IMR-90 (cell line): ENCODE data around the gene COX6A1. TPM values are rescaled to one million over a fixed set of nuclear protein-coding genes. Genes with fewer than 3 reads are reported as not detected.

Experiments
- ATAC-seq: fragments of 200-7000 bp; cut with Tn5 transposase; 2 replicates; pipeline ENCODE4 v1.9.1; 2020; ENCODE audit warnings: low read depth, mild to moderate bottlenecking, moderate library complexity
- BruUV-seq: library from RNA; stranded (reverse); fragments of 400-500 nt; replicated peaks from 2 replicates; lab custom pipeline; 2021; lab: Mats Ljungman, UMichigan
- CTCF ChIA-PET: fragments of 300-600 bp; formaldehyde crosslinking; extraction: SDS; loops from one replicate; lab custom pipeline; 2021; ENCODE audit warnings: antibody characterized with exemption; lab: Yijun Ruan, JAX
- POLR2A ChIA-PET: fragments of 300-600 bp; sonication (Branson Sonifier 250); formaldehyde crosslinking; loops from one replicate; lab custom pipeline; 2022; ENCODE audit warnings: antibody characterized with exemption; ENCODE audit not compliant: unreplicated experiment; lab: Charles Lee
- DNase-seq: peaks from one replicate; pipeline ENCODE4 v3.0.0; 2013
- H2AFZ ChIP-seq: replicated peaks from 2 replicates; pipeline ENCODE3; 2013; ENCODE audit warnings: low read length, mild to moderate bottlenecking; ENCODE audit not compliant: poor library complexity
- H2AK5ac ChIP-seq: 2 replicates; pipeline ENCODE4 v1.6.1; 2013; ENCODE audit warnings: low read depth, low read length, inconsistent platforms
- H2AK9ac ChIP-seq: replicated peaks from 2 replicates; pipeline ENCODE3; 2013; ENCODE audit warnings: mild to moderate bottlenecking, low read depth, low read length, moderate library complexity; ENCODE audit not compliant: poor library complexity
- H2BK120ac ChIP-seq: 2 replicates; pipeline ENCODE4 v1.6.1; 2013; ENCODE audit warnings: low read depth, low read length, inconsistent platforms
- H2BK15ac ChIP-seq: 3 replicates; pipeline ENCODE4 v1.6.1; 2013; ENCODE audit warnings: low read depth, low read length, inconsistent platforms
- H2BK20ac ChIP-seq: 2 replicates; pipeline ENCODE4 v1.6.1; 2013; ENCODE audit warnings: low read depth, mild to moderate bottlenecking, inconsistent platforms, low read length, moderate library complexity
- H2BK5ac ChIP-seq: 2 replicates; pipeline ENCODE4 v1.6.1; 2013; ENCODE audit warnings: mild to moderate bottlenecking, low read depth, low read length, inconsistent platforms; ENCODE audit not compliant: poor library complexity, severe bottlenecking
- H3K14ac ChIP-seq: replicated peaks from 2 replicates; pipeline ENCODE4 v1.6.1; 2013; ENCODE audit warnings: low read depth, low read length, inconsistent platforms
- H3K18ac ChIP-seq: 2 replicates; pipeline ENCODE4 v1.6.1; 2013; ENCODE audit warnings: low read depth, low read length, control low read depth
- H3K23ac ChIP-seq: 2 replicates; pipeline ENCODE4 v1.6.1; 2013; ENCODE audit warnings: low read depth, low read length, inconsistent platforms
- H3K27ac ChIP-seq: 2 replicates; pipeline ENCODE4 v1.5.1; 2013; ENCODE audit warnings: mild to moderate bottlenecking, control low read depth, low read length; ENCODE audit not compliant: insufficient read depth
- H3K27me3 ChIP-seq: 2 replicates; pipeline ENCODE4 v1.6.1; 2013; ENCODE audit warnings: low read length; ENCODE audit not compliant: control insufficient read depth, insufficient read depth
- H3K36me3 ChIP-seq: 2 replicates; pipeline ENCODE4 v1.6.1; 2013; ENCODE audit warnings: low read length, mixed read lengths; ENCODE audit not compliant: control insufficient read depth, insufficient read depth
- H3K4ac ChIP-seq: 2 replicates; pipeline ENCODE4 v1.6.1; 2013; ENCODE audit warnings: low read depth, low read length, inconsistent platforms
- H3K4me1 ChIP-seq: 2 replicates; pipeline ENCODE4 v1.6.1; 2013; ENCODE audit warnings: low read length, mixed read lengths; ENCODE audit not compliant: control insufficient read depth, insufficient read depth
- H3K4me2 ChIP-seq: 2 replicates; pipeline ENCODE4 v1.6.1; 2013; ENCODE audit warnings: low read depth, mild to moderate bottlenecking, control low read depth, low read length, moderate library complexity
- H3K4me3 ChIP-seq: 2 replicates; pipeline ENCODE4 v1.5.1; 2013; ENCODE audit warnings: low read depth, mild to moderate bottlenecking, control low read depth, low read length, moderate library complexity; ENCODE audit not compliant: insufficient read depth
- H3K56ac ChIP-seq: 2 replicates; pipeline ENCODE4 v1.6.1; 2013; ENCODE audit warnings: low read length, inconsistent platforms; ENCODE audit not compliant: insufficient read depth; ENCODE audit errors: extremely low read depth
- H3K79me1 ChIP-seq, 2 experiments: 2 replicates each; pipeline ENCODE4 v1.6.1; 2013; ENCODE audit warnings: low read length in 2 of 2, inconsistent platforms in 1 of 2, low read depth in 1 of 2
- H3K9ac ChIP-seq: 2 replicates; pipeline ENCODE4 v1.6.1; 2013; ENCODE audit warnings: low read depth, low read length, control low read depth
- H3K9me1 ChIP-seq: 2 replicates; pipeline ENCODE4 v1.6.1; 2013; ENCODE audit warnings: low read length, inconsistent platforms; ENCODE audit not compliant: insufficient read depth
- H3K9me3 ChIP-seq: 2 replicates; pipeline ENCODE4 v1.6.1; 2013; ENCODE audit warnings: low read length; ENCODE audit not compliant: control insufficient read depth, insufficient read depth
- H4K20me1 ChIP-seq: 2 replicates; pipeline ENCODE4 v1.6.1; 2013; ENCODE audit warnings: low read length, inconsistent platforms; ENCODE audit not compliant: insufficient read depth
- H4K5ac ChIP-seq: 2 replicates; pipeline ENCODE4 v1.6.1; 2013; ENCODE audit warnings: mild to moderate bottlenecking, low read depth, low read length, control low read depth
- H4K8ac ChIP-seq, 2 experiments: 2 replicates each; pipeline ENCODE4 v1.6.1; 2013; ENCODE audit warnings: low read depth in 2 of 2, low read length in 2 of 2, control low read depth in 1 of 2, inconsistent platforms in 1 of 2
- H4K91ac ChIP-seq: 2 replicates; pipeline ENCODE4 v1.6.1; 2013; ENCODE audit warnings: low read depth, low read length, inconsistent platforms; ENCODE audit not compliant: insufficient read depth
- CEBPB ChIP-seq: IDR thresholded peaks from 2 replicates; pipeline ENCODE4 v1.6.1; 2012; ENCODE audit warnings: low read depth, low read length, improper control_type of control experiment
- CHD1 ChIP-seq: IDR thresholded peaks from 2 replicates; pipeline ENCODE4 v1.6.1; 2012; ENCODE audit warnings: low read depth, low read length, improper control_type of control experiment
- FOS ChIP-seq: fragments of 150-350 bp; IDR thresholded peaks from 2 replicates; pipeline ENCODE4 v1.6.1; 2016; ENCODE audit warnings: low read depth, low read length
- MAFK ChIP-seq: IDR thresholded peaks from 2 replicates; pipeline ENCODE4 v1.6.1; 2012; ENCODE audit warnings: low read depth, low read length, improper control_type of control experiment
- MAZ ChIP-seq: IDR thresholded peaks from 2 replicates; pipeline ENCODE4 v1.6.1; 2012; ENCODE audit warnings: low read depth, mild to moderate bottlenecking, low read length, improper control_type of control experiment, moderate library complexity, borderline replicate concordance
- MXI1 ChIP-seq: IDR thresholded peaks from 2 replicates; pipeline ENCODE4 v1.6.1; 2012; ENCODE audit warnings: low read depth, mild to moderate bottlenecking, low read length, moderate library complexity, borderline replicate concordance
- POLR2A ChIP-seq: IDR thresholded peaks from 2 replicates; pipeline ENCODE4 v1.6.1; 2012; ENCODE audit warnings: mild to moderate bottlenecking, low read depth, low read length
- RAD21 ChIP-seq: IDR thresholded peaks from 2 replicates; pipeline ENCODE4 v1.6.1; 2012; ENCODE audit warnings: low read length, improper control_type of control experiment
- SMC3 ChIP-seq: fragments of 150-350 bp; IDR thresholded peaks from 2 replicates; pipeline ENCODE4 v1.6.1; 2016; ENCODE audit warnings: low read depth, mild to moderate bottlenecking, antibody characterized with exemption, low read length, moderate library complexity
- WGBS, 2 experiments: methylation state at CpG; one replicate each; pipeline versions ENCODE4 v1.1.5 to v1.1.7; 2013; ENCODE audit warnings: missing lambda C conversion rate in 2 of 2; ENCODE audit not compliant: insufficient read length in 1 of 2; ENCODE audit errors: extremely low coverage in 2 of 2; 5-methylcytosine and 5-hydroxymethylcytosine counted together
- dilution Hi-C: fragments of 300-500 bp; cut with HindIII; formaldehyde crosslinking; loops from one replicate; pipeline ENCODE4 v1.14.3; 2018; ENCODE audit warnings: low sequenced_read_pairs; ENCODE audit not compliant: unreplicated experiment
- in situ Hi-C: fragments of 300-500 bp; cut with MboI; formaldehyde crosslinking; loops from 3 replicates; pipeline ENCODE4 v1.14.3; 2019; ENCODE audit warnings: low sequenced_read_pairs, inconsistent platforms, mixed read lengths
- intact Hi-C: fragments of 100-400 bp; cut with micrococcal nuclease; formaldehyde crosslinking; loops from 2 replicates; pipeline ENCODE4 v1.10.0; 2022
- polyA plus RNA-seq, 3 experiments: library from polyadenylated mRNA; depleted of rRNA; stranded (reverse); fragments of >200 nt; gene quantifications; 2 replicates each; pipeline ENCODE4 v1.2.3, GENCODE V29; 2012; ENCODE audit warnings: low replicate concordance in 1 of 3
- total RNA-seq: library from RNA; depleted of rRNA; stranded (reverse); fragments of >200 nt; gene quantifications from 2 replicates; pipeline ENCODE4 v1.2.3, GENCODE V29; 2012
- TF ChIP-seq, protein P1 (sequence below): fragments of 150-350 bp; IDR thresholded peaks from 2 replicates; pipeline ENCODE4 v1.6.1; 2017; ENCODE audit warnings: mild to moderate bottlenecking, antibody characterized with exemption, low read length, low read depth
- TF ChIP-seq, protein P2 (sequence below): conservative IDR thresholded peaks from 2 replicates; pipeline ENCODE4 v1.5.1; 2012; ENCODE audit warnings: mild to moderate bottlenecking, low read depth, low read length, improper control_type of control experiment
- TF ChIP-seq, protein P3 (sequence below): fragments of 150-350 bp; IDR thresholded peaks from 2 replicates; pipeline ENCODE4 v1.6.1; 2016; ENCODE audit warnings: low read depth, mild to moderate bottlenecking, low read length, moderate library complexity, borderline replicate concordance

The COX6A1 gene
- total and polyA plus RNA-seq, 2 of the 4 experiments (the other 2 are of a cell fraction), result 396 to 541 TPM

DNA sequence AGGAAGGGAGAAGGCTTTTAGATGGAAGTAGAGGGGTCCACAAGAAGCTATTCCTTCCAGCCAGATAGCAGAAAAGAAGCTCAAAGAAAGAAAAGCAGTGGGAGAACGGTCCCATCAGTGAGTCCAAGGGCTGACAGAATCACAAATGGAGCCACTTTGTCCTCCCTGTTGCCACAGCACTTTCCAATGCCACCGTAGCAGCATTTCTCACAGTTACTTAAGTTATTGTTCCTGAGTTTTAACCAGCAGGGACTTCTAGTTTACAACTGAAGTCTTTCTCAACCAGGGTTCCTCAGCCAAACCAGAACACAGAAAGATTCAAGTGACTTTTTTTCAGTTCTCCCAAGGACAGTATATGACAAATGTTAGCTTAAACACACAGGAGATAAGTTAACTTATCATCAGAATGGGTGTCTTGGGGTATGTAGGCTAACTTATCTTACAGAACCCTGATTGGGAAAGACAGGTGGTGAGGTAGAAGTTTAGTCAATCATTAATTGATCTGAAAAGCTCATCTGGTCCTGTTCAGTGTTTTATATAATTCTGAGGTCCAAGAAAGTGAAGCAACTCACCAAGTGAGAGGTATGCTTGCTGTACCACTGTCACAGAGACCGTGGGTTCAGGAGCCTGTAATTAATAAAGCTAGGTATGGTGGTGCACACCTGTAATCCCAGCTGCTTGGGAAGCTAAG lies 15.3 kb downstream of the COX6A1 start:
- Histone ChIP-seq H3K4me2 (no peak overlapping the region), H3K56ac (no peak overlapping the region), H3K9ac (no peak overlapping the region), H4K5ac (no peak overlapping the region), H2BK5ac (no peak overlapping the region), H4K20me1 (peaks cover 14% of the 10 kb centered on the region; the same call in 1 of the 2 replicates), H3K27me3 (no peaks in the 10 kb centered on the region), H3K14ac (no peak overlapping the region), H4K8ac (no peak overlapping the region), H2AK5ac (no peak overlapping the region), H3K9me1 (no peaks in the 10 kb centered on the region), H2AFZ (no peak overlapping the region), H3K9me3 (no peaks in the 10 kb centered on the region), H2BK20ac (no peak overlapping the region), H3K4me3 (no peak overlapping the region), H2AK9ac (no peak overlapping the region), H3K23ac (no peak overlapping the region), H3K79me1 (peaks cover 8 to 49% of the 10 kb centered on the region in 2 experiments), H3K27ac (no peak overlapping the region), H3K4ac (no peak overlapping the region), H2BK120ac (no peak overlapping the region), H4K91ac (no peak overlapping the region), H3K18ac (no peak overlapping the region), H2BK15ac (no peak overlapping the region), H3K4me1 (no peaks in the 10 kb centered on the region), H3K36me3 (peaks cover 35% of the 10 kb centered on the region)
- POLR2A ChIA-PET, result interaction anchor here (0.6 kb wide), 1 partner anchor 130 kb away, joined by 4 read pairs; no protein-coding TSS in a partner anchor
- in situ Hi-C loops (no loop called here), intact Hi-C loops (no loop called here), dilution Hi-C loops (no loop called here)
- 100% methylated on average over 1 of the region's 3 CpGs; no CpG with 5 or more reads in 1 of the 2 experiments for WGBS, 2 experiments
- CTCF ChIA-PET, result interaction anchor here (0.6 to 1.4 kb wide), 4 partner anchors 13 to 120 kb away, joined by 3 to 4 read pairs (median 4); no protein-coding TSS in a partner anchor
- BruUV-seq, result no TSS peak
- TF ChIP-seq, protein P1, sequence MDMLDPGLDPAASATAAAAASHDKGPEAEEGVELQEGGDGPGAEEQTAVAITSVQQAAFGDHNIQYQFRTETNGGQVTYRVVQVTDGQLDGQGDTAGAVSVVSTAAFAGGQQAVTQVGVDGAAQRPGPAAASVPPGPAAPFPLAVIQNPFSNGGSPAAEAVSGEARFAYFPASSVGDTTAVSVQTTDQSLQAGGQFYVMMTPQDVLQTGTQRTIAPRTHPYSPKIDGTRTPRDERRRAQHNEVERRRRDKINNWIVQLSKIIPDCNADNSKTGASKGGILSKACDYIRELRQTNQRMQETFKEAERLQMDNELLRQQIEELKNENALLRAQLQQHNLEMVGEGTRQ, result no peak
- TF ChIP-seq SMC3 (no peak), CEBPB (no peak), MAFK (no peak), FOS (no peak), RAD21 (no peak), POLR2A (no peak), CHD1 (no peak), MXI1 (no peak), MAZ (no peak)
- TF ChIP-seq, protein P2, sequence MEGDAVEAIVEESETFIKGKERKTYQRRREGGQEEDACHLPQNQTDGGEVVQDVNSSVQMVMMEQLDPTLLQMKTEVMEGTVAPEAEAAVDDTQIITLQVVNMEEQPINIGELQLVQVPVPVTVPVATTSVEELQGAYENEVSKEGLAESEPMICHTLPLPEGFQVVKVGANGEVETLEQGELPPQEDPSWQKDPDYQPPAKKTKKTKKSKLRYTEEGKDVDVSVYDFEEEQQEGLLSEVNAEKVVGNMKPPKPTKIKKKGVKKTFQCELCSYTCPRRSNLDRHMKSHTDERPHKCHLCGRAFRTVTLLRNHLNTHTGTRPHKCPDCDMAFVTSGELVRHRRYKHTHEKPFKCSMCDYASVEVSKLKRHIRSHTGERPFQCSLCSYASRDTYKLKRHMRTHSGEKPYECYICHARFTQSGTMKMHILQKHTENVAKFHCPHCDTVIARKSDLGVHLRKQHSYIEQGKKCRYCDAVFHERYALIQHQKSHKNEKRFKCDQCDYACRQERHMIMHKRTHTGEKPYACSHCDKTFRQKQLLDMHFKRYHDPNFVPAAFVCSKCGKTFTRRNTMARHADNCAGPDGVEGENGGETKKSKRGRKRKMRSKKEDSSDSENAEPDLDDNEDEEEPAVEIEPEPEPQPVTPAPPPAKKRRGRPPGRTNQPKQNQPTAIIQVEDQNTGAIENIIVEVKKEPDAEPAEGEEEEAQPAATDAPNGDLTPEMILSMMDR, result no peak
- TF ChIP-seq, protein P3, sequence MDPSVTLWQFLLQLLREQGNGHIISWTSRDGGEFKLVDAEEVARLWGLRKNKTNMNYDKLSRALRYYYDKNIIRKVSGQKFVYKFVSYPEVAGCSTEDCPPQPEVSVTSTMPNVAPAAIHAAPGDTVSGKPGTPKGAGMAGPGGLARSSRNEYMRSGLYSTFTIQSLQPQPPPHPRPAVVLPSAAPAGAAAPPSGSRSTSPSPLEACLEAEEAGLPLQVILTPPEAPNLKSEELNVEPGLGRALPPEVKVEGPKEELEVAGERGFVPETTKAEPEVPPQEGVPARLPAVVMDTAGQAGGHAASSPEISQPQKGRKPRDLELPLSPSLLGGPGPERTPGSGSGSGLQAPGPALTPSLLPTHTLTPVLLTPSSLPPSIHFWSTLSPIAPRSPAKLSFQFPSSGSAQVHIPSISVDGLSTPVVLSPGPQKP, result no peak
- ATAC-seq (no peak), DNase-seq (no peak)
